HG03139 (cell line): ENCODE data around the gene GGACT.
"Not testable (repeated sequence)": the region's sequence is repeated elsewhere in the genome, so short reads cannot be mapped to it uniquely, and the experiment has no call there.

ENCODE experiments used
- ATAC-seq: cut with Tn5 transposase; IDR thresholded peaks from one replicate; pipeline ENCODE4 v1.9.1; 2021; ENCODE audit not compliant: unreplicated experiment

The GGACT gene

DNA sequence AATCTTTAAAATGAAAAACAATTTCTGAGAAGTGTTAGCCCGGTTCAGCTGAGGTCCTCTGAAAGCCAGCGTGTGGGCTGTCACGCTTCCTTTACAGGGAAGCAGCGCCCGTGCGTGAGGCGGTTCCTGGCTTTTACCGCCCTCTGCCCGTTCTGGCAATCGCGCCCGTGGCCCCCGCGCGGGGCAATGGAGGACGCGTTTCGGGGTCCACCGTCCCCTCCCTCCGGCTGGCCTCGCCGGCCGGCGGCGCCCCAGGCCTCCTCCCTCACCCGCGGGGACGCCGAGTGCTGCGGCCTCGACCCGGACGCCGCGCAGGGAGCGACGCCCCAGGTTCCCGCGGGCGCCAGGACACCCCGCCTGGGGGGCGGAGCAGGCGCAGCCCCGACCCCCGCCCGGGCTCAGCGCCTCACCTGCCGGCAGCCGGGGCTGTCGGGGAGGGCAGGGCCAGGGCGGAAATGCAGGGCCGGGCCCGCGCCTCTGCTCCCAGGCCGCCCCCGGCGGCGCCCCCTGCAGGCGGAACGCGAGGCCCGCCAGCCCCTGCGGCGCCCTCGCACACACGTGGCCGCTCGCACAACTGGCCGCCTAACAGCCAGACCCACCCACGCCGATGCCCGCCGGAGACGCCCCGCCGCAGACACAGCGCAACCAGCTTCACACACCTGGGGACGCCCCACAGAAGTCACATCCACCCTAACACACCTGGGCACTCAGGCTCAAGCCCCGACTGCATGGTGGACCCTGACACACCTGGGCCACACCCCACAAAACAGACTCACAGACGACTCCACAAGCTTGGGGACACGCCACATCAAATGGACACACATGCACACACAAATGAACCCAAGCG is at the start of gene GGACT:
Gene GGACT (minus strand): TSS at position 459 of the 847 bp plus-strand sequence. CDS start 56,198 bp downstream, outside the sequence.
- peak; percentile 96 for ATAC-seq

DNA sequence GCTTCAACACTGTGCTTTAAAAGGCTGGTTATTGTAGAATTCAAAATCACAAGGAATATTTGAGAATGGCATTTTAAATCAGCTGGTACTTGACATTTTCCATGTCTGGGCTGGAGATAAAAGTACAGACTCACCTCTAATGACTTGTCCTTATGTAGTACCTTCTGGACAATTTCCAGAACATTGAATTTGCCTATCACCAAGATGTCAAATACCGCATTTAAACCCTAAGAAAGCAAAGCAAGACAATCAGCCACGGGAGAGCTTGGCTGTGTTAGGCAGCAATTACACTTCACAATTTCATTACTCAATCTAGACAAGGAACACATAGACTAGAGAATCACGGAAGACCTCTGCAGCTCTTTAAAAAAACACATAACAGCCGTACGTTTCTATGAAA is 49.2 kb upstream of the GGACT start:
- ATAC-seq, result no peak

DNA sequence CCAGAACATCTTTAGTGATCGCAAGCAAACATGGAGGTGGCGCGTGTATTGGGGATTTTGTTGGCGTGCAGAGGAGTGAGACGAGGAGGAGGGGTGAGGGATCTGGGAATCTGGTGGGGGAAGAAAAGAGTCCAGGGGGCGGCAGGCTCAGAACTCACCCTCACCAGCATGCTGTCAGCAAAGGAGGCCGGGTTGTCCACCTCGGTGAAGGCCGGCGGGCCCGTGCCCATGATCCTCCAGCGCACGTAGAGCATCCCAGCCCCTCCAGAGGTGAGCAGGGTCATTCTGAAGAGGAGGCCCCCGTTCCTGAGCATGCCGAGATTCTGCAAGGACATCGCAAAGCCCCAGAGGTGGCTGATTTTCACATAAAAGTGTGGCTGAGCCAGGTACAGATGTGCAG is 48.8 kb upstream of the GGACT start:
- no peak for ATAC-seq

DNA sequence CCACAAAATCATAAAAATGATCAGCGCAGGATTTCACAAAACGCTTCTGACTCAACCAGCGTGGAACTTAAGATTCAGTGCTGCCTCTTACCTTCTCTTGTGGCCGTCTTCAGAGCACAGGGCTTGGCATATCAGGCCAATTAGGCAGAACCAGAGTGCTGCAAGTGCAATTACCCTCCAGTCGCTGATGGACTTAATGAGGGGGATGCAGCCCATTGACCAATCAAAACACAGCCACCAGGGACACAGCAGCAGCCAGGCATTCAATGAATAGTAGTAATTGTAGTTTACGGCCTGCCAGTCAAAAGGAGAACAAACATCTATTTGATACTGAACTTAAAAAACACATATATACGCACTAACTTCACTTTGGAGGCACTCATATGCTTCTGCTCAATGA is 47.9 kb upstream of the GGACT start:
- ATAC-seq, result no peak

DNA sequence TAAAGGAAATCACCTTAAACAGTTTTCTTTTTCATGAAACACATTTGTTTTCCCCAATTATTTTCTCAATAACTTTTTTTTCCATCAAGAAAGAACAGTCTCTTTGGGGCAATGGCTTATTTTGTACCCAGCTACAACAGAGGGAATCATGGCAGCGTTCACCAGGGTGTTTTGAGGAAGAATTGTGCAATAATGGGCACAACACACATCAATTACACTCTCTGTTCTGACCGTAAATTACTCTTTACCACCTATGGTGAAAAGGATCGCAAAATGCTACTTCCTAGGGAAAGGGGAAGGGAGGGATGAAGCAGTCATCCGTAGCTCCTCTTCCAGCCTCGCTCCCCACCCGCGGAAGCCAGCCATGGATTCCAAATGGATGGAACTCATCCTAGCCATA is 47.4 kb upstream of the GGACT start:
- no peak for ATAC-seq

DNA sequence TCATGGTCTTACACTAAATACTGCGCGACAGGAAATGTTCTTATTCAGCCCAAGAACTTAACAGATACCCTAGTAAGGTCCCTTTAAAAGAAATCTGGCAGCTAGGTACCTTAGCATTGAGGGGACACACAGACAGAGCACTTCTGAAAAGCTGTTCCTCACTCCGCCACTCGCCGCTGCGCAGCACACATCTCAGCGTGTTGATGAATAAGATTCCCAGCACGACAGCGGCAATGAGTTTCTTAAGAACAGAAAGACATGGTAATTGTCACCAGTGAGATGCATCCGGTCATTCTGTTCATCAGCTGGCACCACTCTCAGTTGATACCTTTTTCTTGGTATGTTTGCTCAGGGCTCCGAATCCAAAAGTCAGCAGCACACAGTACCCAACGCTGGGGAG is 46.1 kb upstream of the GGACT start:
- no peak for ATAC-seq

DNA sequence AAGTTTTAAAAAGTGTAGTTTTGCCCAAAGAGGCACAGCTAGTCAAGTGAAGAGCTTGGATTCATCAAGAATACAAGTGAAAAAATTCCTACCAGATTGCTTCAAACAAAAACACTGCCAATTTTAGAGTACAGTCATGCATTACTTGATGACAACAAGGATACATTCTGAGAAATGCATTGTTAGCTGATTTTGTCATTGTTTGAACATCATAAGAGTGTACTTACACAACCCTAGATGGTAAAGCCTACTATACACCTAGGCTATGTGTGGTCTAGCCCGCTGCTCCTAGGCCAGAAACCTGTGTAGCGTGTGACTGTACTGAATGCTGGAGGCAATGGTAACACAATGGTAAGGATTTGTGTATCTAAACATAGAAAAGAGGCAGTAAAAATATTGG is 44.9 kb upstream of the GGACT start:
- ATAC-seq, result no peak

DNA sequence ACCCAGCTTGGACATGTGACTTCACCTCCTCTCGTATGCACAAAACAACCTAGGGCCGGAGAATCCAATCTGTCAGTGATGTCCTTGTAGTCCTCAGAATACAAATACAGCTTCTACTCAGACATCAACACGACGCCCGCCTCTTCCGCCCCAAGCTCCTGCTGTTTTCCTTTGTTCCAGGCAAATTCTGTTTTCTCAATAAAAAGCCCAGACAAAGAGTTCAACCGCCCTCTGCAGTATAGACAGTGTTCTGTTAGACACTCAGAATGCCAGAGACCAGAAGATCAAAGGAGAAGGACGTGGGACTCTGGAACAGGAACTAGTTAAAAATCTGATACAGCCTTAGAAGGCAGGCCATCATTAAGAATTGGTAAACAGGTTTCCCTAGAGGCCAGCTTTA is 42.0 kb upstream of the GGACT start:
- ATAC-seq, result no peak

DNA sequence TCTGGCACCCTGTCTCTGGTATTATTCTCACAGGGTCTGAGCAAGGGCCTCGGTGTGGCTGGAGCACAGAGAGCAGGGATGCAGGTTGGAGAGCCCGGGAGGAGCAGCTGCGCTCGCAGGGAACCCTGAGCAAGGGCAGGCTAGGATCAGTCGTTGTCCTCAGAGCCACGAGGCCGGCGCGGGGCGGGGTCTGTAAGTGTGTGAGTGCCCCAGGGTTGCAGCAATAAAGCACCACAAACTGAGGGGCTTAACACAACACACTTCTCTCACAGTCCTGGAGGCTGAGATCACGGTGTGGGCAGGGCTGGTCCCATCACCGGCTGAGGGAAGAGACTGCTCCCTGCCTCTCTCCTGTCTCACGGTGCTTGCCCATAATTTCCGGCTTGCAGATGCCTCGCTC is 38.5 kb upstream of the GGACT start:
- ATAC-seq, result no peak

DNA sequence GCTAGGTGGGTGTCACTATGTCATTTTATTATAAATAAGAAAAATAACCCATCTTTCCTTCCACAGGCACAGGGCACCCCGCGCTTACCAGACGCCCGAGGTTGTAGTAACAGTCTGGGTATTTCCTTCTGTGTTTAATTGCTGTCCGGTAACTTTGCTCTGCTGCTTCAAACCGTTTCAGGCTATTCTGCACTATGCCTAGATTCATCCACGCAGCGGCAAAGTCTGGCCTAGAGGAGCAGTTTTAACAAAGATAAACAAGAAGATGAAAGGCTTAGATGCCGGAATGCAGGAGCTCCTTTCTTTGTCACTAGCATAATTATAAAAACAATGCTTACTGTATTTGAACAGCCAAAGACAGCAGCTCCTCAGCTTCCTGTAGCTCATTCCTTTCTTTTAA is 36.9 kb upstream of the GGACT start:
- ATAC-seq, result no peak

DNA sequence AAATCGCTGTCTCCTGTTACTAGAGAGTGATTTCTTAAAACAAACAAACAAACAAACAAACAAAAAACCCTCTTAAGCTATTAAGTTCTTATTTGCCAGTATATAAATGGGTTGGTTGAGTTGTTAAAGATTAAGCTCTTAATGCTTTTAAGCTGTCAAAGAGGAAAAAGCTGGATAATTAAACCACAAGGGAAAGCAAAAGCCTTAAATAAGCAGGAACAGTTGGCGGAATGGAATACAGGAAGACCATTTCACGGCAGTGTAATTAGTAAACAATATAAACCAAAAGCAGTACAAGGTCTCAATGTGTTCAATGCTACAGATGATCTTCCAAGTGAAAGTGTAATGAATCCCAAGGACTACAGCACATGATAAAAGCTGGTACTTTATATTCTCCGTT is 32.2 kb upstream of the GGACT start:
- no peak for ATAC-seq

DNA sequence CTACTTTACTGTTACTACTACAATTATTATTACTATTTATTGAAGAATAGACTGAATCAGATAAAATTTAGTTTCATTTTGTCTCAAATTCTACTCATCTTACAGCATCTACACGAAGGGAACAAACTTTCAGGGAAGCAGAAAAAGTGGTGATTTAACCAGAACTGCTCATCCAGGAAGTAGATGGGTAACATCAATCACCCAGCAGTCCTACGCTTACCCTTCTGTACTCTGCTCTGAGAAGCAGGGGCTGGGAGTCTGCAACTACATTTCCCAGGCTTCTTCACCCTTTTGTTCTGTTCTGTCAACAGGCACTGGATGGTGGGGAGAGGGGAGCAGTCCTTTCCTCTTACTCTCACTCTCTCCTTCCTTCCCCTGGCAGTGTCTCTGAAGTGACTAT is 31.4 kb upstream of the GGACT start:
- no peak for ATAC-seq

DNA sequence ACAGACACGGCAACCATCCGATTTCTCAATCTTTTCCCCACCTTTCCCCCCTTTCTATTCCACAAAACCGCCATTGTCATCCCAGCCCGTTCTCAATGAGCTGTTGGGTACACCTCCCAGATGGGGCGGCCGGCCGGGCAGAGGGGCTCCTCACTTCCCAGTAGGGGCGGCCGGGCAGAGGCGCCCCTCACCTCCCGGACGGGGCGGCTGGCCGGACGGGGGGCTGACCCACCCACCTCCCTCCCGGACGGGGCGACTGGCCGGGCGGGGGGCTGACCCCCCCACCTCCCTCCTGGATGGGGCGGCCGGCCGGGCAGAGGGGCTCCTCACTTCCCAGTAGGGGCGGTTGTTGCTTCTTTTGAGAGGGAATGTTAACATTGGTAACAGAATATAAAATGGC is 30.3 kb upstream of the GGACT start:
- ATAC-seq, result not testable (repeated sequence)

DNA sequence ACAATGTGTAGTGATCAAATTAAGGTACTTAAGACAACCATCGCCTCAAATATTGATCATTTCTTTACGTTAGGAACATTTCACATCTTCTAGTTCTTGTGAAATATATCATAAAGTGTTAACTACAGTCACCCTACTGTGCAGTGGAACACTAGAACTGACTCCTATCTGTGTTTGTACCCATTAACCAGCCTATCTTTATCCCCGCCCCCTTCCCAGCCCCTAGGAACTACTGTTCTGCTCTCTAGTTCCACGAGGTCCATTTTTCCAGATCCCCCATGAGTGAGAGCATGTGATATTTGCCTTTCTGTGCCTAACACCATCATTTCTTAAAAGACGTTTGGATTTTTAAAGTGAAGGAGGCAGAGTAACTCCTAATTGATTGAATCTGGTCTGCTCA is 24.4 kb upstream of the GGACT start:
- no peak for ATAC-seq

DNA sequence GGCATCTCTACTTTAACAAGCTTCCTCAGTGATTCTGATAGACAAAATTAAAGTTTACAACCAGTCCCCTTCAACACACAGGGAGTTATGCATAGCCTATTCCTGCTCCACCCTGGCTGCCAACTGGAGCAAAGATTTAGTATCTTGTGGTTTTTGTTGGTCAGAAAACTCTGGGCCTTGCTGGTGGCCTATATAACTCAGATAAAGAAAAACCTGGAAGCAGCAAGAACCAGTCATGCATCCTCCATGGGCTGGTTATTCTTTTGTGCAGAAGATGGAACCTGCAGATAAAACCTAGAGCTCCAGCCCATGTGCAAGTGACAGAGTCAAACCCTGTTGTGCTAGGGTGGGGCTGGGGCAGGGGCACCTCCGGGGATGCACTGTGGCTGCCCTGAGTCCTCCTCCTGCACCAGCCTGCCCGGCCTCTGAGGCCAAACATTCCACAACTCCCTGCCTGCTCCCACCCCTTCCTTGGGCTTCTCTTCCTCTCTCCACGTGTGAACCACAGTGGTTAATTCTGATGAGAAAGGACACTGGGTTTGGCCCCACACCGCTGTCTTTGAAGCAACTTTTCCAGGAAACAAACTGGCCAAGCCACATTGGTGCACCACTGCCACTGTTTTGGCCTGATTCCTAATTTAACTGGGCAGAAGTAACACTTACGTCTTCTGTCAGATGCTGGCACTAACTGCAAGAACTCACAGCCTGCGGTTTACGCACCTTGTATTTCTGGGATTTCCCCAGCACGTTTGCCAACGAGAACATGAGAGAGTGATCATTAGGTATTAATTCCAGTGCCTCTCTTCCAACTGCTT is 23.3 kb upstream of the GGACT start:
- no peak for ATAC-seq

DNA sequence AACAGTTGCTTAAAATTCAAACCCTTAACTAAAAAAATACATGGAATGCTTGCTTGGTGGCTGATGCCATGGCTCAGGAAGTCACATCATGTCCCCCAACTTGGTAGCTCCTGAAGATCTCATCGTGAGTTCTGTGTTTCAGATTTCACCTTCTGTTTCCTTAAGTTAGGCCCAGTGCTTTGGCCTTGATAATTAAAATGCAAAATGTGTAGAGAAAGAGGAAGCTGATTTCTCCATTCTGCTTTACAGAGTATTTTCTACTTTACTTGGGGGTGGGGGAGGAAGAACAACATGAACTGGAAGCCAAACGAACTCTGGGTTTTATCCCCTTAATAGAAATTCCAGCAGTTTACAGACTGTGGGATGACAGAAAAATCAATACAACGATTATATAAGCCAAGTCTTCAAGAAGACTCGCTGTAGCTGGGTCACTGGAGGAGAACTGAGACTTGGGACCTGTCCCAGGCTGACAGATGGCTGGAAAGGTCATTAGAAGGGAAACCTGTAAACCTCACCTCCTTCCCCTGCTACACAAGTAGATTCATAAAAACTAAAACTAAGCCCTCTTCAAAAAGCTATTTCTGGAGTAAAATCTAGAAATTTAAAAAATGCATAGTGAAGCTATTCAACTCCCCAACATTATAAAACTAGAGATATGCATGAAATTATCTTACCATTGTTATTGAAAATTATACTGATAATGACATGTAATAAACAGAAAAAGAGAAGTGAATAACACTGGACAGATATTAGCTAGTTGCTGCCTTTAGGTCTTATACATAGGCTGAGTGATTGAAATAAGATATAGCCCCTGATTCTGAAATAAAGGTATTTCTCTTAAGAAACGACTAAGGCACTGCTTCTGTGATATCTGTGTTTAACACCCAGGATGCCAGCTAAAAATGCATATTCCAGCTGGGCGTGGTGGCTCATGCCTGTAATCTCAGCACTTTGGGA is 22.1 kb upstream of the GGACT start:
- no peak for ATAC-seq

DNA sequence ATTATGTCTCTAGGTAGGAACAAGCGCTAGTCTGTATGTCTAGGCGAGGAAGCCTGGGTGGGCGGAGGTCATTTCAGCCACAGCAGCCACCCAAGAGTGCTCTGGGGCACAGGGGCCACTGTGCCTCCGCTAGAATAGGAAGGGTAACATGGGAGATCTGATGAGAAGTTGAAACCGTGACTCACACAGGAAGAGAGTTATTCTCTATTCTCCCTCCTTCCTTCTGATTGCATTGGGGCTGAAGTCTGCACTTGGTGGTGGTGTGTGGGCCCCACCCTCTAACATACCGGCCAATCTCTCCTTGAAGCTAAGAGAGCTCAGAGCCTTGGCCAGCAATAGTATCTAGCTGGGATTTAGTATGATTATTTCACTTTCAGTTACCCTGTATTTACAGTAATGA is 20.3 kb upstream of the GGACT start:
- peak; percentile 85 for ATAC-seq

DNA sequence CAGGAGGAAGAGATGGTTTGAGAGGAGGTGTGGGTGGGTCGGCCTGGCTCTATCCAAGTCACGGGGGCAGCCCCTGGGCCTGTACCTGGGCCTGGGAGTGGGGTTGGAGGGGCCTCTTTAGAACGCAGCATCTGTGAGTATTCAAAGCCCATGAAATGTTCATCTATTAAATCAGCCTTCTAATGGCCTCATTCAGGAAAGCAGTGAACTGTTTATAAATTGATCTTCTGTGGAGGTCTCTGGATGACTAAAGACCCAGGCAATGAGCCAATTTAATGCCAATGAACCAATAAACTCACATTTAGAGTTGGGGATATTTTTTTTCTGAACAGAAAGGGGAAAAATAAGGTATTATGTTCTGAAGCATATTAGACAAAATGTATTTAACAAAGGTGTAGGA is 19.9 kb upstream of the GGACT start:
- no peak for ATAC-seq

DNA sequence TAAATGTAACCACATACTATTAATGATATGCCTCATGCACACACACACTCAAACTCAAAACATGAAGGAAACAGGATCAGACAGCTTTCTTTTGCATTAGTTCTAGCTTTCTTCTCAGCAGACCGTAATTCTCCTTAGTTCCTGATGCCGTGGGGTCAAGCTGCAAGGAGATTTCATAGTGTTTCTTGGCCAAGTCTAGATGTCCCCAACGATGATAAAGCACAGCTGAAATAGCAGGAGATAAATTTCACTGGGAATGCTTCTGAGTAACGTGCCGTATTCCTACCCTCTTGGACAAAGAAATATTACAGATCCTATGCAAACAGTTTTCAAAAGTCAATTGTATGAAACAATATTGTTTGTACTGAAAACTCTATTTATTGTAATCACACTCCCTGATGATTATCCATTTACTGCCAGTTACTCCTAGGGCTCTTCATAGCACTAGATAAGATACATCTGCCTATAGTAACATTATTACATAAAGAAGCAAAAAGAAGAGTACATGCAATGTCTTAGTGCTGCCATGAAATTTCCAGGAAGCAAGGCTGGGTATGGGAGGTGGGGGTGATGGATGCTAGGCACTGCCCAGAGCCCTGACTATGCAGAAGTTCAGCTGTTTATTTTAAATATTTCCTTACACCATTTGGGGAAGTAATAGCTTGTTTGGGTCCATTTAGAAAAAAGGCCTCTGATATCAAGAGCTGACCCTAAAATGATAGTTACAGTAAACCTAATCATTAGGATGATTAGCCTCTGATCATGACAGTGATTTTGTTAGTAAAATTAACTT is 16.5 kb upstream of the GGACT start:
- ATAC-seq, result no peak

DNA sequence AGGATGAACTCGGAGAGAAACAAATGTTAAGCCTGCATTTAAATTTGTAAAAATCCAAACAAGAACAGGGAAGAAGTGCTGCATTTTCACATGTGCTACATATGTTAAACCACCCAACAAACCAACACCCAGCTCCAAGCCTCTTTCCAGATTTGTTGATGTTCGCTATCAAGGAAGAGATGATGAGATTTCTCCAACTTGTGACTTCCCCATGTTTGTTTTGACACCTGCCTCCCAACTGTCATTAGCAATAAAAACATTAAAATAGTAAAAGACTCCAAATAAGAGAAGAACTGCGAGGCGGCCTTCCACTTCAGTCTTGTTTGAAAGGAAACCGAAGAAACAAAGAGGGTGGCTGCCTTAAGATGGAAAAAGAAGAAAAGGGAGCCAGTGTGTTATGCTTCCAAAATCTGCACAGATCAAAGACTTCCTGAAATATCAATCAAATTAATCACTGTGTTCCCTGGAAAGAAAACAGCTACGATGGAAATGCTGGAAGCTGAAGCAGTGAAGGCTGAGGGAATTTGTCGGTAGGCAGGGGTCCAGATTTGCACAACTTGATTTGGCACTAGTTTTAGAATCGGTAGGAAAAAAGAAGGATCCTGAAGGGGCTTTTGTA is 14.0 kb upstream of the GGACT start:
- no peak for ATAC-seq
